GM19467 (cell line): ENCODE data around the gene ANKRD36.
"Not testable (repeated sequence)": the region's sequence is repeated elsewhere in the genome, so short reads cannot be mapped to it uniquely, and the experiment has no call there.

Experiments used
- ATAC-seq: cut with Tn5 transposase; IDR thresholded peaks from one replicate; pipeline ENCODE4 v1.9.1; 2021; ENCODE audit warnings: mild to moderate bottlenecking, moderate library complexity; ENCODE audit not compliant: unreplicated experiment

ANKRD36 gene

GRCh38 chr2:97113050-97113881 is at the start of gene ANKRD36:
Gene ANKRD36 (plus strand): TSS chr2:97113153. CDS start chr2:97113740, 587 bp downstream.
- peak; percentile 91 for ATAC-seq

DNA sequence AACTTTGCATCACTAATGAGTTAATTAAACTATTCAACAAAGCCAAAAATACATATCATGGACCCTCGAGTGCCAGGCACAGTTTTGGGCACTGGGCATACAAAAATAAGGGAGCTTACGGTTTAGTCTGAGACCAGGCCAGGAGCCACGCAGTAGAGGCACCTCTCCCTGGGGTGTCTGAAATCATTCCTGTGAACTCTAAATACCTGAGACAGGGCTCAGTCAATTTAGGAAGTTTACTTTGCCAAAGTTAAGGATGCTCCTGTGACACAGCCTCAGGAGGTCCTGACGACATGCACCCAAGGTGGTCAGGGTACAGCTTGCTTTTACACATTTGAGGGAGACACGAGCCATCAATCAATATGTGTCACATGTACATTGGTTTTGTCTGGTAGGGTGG is 46.9 kb upstream of the ANKRD36 start:
- not testable (repeated sequence) for ATAC-seq

GRCh38 chr2:97067279-97068004 is 45.5 kb upstream of the ANKRD36 start:
- ATAC-seq: no peak

DNA sequence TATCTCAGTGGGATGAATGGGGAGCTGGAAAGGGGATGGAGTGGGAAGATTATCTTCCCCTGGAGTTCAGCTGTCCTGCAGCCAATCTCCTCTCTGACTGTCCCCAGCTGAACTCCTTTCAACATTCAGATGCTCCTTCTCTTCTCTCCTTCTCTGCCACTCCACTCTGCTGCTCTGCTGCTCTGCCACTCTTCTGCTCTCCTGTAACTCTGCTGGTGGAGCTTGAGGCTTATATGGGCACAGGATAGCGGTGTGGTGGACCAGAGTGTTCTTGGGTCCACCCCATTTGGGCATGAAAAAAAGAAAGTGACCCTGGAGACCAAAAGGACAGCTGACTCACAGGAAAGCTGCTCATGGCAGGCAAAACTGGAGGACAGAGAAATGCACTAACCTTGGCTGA is 44.9 kb upstream of the ANKRD36 start:
- ATAC-seq: no peak

GRCh38 chr2:97068722-97069121 is 44.2 kb upstream of the ANKRD36 start:
- ATAC-seq: not testable (repeated sequence)

- not testable (repeated sequence) for ATAC-seq
Measured at GRCh38 chr2:97070915-97071314, 42.0 kb upstream of the ANKRD36 start.

DNA sequence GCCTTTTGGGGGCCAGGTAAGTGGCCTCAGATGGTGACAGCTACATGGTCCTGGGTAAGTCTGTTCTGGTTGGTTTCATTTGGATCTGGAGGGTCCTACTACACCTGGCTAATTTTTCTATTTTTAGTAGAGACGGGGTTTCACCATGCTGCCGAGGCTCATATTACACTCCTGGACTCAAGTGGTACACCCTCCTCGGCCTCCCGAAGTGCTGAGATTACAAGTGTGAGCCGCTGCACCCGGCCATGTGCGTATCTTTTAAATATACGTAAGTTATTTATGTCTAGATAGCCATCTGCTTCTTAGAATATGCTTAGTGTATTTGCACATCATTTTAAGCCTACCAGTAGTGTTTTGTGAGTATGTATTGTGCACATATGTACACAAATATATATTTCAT is 35.7 kb upstream of the ANKRD36 start:
- ATAC-seq: not testable (repeated sequence)

- ATAC-seq: not testable (repeated sequence)
Measured at GRCh38 chr2:97080855-97081254, 32.1 kb upstream of the ANKRD36 start.

DNA sequence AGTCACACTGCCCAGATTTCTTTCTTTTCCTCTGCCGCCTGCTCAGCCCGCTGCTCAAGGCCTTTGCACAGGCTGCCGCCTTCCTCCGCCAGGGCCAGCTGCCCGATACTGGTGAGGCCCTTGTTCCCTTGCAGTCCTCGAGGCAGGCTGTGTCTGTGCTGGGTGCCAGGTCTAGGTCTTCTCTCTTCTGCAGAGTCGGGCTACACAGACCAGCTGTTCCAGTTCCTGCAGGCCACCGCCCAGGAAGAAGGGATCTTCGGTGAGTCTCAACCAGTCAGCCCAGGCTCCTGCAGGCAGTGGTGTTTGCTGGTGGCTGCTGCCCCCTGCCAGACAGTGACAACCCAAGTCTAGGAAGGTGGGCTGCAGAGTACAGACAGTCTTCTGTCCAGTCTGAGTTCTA is 30.7 kb upstream of the ANKRD36 start:
- not testable (repeated sequence) for ATAC-seq

- ATAC-seq: not testable (repeated sequence)
Measured at GRCh38 chr2:97083516-97083915, 29.4 kb upstream of the ANKRD36 start.

GRCh38 chr2:97085093-97085492 is 27.9 kb upstream of the ANKRD36 start:
- not testable (repeated sequence) for ATAC-seq

GRCh38 chr2:97088706-97089105 is 24.2 kb upstream of the ANKRD36 start:
- ATAC-seq: not testable (repeated sequence)

DNA sequence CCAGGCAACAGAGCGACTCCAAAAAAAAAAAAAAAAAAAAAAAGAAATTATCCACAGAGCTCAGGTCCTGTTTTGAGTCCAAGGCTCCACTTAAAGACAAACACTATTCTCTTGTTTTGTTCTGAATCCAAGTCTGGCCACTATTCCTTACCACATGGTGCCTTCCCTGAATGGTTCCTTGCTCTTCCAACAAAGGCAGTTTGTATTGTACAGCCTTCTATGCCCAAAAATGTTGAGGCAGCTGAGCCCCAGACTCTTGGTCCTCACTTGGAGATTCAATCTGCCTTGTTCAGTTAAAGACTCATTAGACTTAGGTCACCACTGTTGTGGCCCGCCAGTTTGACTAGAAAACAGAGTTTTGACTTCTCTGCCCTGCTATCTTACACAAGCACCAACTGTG is 20.0 kb upstream of the ANKRD36 start:
- ATAC-seq: not testable (repeated sequence)

DNA sequence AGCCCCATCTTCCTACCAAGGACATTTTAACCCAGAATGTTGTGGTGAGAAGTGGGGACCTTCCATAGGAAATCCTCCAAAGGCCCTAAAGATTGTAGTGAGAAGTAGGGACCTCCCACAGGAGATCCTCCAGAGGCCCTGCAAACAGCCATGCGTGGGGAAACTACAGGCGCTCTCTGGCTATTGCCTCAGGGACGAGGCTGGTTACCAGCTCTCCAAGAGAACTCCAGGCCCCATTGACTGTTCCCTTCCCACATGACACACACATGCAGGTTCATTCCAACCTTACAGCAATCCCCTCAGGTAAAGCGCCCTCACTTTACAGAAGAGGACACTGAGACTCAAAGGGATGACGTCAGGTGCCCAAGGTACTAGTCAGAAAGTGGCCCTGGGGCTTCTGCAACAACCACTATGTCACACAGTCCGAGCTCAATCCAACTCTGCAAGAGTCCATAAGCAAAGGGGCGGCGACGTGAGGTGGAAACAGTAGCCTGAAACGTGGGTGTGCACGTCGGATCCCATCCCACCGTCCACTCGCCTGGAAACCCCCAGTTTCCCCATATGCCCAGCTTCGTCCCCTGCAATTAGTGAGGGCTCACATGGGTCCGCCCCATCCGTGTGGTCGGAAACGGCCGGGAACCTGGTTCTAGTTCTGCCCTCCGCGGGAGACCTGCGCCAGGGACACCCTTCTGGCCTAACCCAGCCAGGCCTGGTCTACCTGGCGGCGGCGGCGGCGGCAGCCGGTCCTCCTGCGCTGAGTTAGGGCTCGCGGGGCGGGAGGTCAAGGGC is 18.8 kb upstream of the ANKRD36 start:
- not testable (repeated sequence) for ATAC-seq

DNA sequence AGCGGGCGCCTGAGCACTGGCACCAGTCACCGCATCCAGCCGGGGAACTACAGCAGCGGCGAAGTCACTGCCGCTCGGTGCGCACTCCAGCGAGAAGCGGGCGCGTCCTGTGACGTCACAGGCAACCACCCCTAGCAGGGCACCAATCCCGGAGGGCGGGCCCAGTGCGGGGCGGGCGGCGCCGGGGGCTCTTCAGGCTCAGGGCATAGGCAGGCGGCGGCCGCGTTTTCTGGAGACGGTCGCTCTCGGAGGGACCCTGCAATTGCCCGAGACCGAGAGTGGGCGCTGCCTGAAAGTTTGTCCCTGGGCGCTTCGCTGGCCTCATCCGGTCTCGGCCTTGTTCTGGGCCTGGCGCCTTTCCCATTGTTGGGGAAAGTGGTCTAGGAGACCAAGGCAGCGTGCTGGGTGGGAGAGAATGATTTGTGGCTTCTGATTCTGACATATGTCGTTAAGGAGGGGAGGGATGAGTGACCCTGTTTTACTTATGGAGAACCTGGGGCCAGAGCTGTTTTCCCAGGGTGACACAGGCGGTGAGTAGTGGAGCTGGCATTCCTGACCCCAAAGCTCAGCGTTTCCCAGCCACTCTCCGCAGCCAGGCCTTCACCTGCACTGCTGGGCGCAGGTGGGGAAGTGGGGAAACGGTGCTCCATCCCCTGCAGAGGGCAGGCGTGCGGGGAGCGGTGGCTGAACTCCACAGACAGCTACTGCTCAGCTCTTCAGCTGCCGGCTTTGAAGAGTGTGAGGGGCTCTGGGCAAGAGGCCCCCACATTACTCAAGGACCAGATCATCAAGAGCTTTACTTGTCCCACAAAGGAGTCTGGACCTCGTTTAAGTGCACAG is 18.0 kb upstream of the ANKRD36 start, which contains the start of gene FAHD2B:
FAHD2B (minus strand) TSS at position 111 of the 840 bp plus-strand sequence. CDS start 3,176 bp downstream, outside the sequence.
- ATAC-seq: peak; percentile 93

- ATAC-seq: no peak
Measured at GRCh38 chr2:97095661-97096060, 17.3 kb upstream of the ANKRD36 start.

DNA sequence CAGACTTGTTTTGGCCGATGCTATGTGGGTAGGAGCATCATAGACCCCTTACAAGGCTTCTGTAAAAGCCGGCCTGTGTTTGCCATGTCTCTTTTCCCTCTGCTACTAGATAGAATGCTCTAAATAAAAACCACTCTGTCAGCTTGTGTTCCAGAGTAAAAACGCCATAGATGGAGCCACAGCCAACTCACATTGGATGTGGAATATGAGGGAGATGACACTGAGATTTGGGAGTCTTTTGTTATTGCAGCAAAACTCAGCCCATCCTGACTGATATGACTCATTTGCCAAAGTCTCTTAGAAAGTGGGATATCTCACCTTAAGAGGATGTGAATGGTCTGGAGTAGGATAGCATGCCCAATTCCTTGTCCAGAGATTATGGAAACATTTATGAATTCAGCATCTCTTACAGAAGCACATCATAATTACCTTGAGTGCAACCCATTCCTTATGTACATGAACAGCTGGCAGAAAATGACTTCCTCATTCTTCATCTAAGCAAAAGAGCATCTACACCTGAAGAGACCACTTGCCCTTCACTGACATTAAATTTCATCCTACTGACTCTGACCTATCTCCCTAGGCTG is 14.1 kb upstream of the ANKRD36 start:
- ATAC-seq: not testable (repeated sequence)

- not testable (repeated sequence) for ATAC-seq
Measured at GRCh38 chr2:97106878-97107277, 6.1 kb upstream of the ANKRD36 start.

- not testable (repeated sequence) for ATAC-seq
Measured at GRCh38 chr2:97111246-97111645, 1.7 kb upstream of the ANKRD36 start.
